Esophagus squamous epithelium (tissue), 5 donors: ENCODE results near the gene ITPR3. TPM values are rescaled to one million over a fixed set of nuclear protein-coding genes. Genes with fewer than 3 reads are reported as not detected.

ENCODE experiments used
- DNase-seq: peaks from one replicate; lab custom pipeline; 2025; lab: John Stamatoyannopoulos, UW
- H3K27ac ChIP-seq, 4 donors: fragments of 200-600 bp; sonication (generic); one replicate each; pipeline ENCODE4 v1.5.1; 2016 to 2019; ENCODE audit warnings: mild to moderate bottlenecking in 1 of 4
- H3K27me3 ChIP-seq, 4 donors: fragments of 200-600 bp; sonication (generic); 1 replicate in 3 of 4; 2 replicates in 1 of 4; pipeline versions ENCODE4 v1.5.1 to v1.6.0; 2017 to 2021; ENCODE audit warnings: antibody characterized with exemption in 1 of 4
- H3K36me3 ChIP-seq, 3 donors: fragments of 200-600 bp; sonication (generic); one replicate each; pipeline ENCODE4 v1.5.1; 2016 to 2019
- H3K4me1 ChIP-seq, 3 donors: fragments of 200-600 bp; sonication (generic); one replicate each; pipeline ENCODE4 v1.5.1; 2017 to 2019
- H3K4me3 ChIP-seq, 4 donors: fragments of 200-600 bp; sonication (generic); 1 replicate in 3 of 4; 2 replicates in 1 of 4; pipeline ENCODE4 v1.5.1; 2016 to 2019; ENCODE audit warnings: mild to moderate bottlenecking in 2 of 4, moderate library complexity in 1 of 4
- H3K9me3 ChIP-seq, 3 donors: fragments of 200-600 bp; sonication (generic); one replicate each; pipeline ENCODE4 v1.5.1; 2016 to 2019
- CTCF ChIP-seq, 6 experiments: fragments of 450-650 bp in 4 of 6; fragments of 200-600 bp in 2 of 6; sonication (generic) in 2 of 6; IDR thresholded peaks; one replicate each; pipeline ENCODE4 v1.5.1; 2016 to 2019; ENCODE audit warnings: antibody characterized with exemption in 6 of 6, mild to moderate bottlenecking in 4 of 6, moderate library complexity in 4 of 6
- POLR2A ChIP-seq, 4 donors: fragments of 450-650 bp; IDR thresholded peaks; one replicate each; pipeline ENCODE4 v1.6.1; 2017; ENCODE audit warnings: antibody characterized with exemption in 4 of 4, mild to moderate bottlenecking in 4 of 4, moderate library complexity in 3 of 4
- WGBS, 2 donors: methylation state at CpG; one replicate each; pipeline ENCODE4 v1.1.5; 2018; 5-methylcytosine and 5-hydroxymethylcytosine counted together
- intact Hi-C: fragments of 100-400 bp; cut with DNase I; formaldehyde crosslinking; loops from one replicate; pipeline ENCODE4 v1.15.0; 2022
- total RNA-seq, 4 donors: library from RNA; depleted of rRNA; stranded (reverse); fragments of >200 nt; gene quantifications; one replicate each; pipeline ENCODE4 v1.1.0, GENCODE V29; 2016
- donor health status: DM: yes; HTN: yes; CAD: no.

ITPR3 gene
- total RNA-seq, 4 donors from 2014 or later, result 21.8 to 39.2 (median 35.3) TPM

- Histone ChIP-seq H3K4me1 (peaks cover 0 to 17% (median 0%) of the 10 kb centered on the region in 3 donors), H3K27ac (peak overlapping the region; percentile 8 to 69 (median 42)), H3K36me3 (no peaks in the 10 kb centered on the region), H3K4me3 (no peak overlapping the region), H3K27me3 (peaks cover 0 to 7% (median 0%) of the 10 kb centered on the region in 4 donors), H3K9me3 (no peaks in the 10 kb centered on the region)
- no peak for DNase-seq
- no peak for TF ChIP-seq CTCF (IDR thresholded peaks at IDR 0.05)
- no peak for TF ChIP-seq POLR2A (IDR thresholded peaks at IDR 0.05)
- intact Hi-C loops, result no loop called here
- 84 to 89% methylated on average over 4 of the region's 6 CpGs for WGBS, 2 donors
Observed at GRCh38 chr6:33729059-33729458, 107.9 kb downstream of the ITPR3 start.

GRCh38 chr6:33730611-33731010 lies 109.5 kb downstream of the ITPR3 start:
- Histone ChIP-seq H3K4me1 (peaks cover 0 to 17% (median 0%) of the 10 kb centered on the region in 3 donors), H3K27ac (peak overlapping the region; percentile 42 to 69 (median 68)), H3K36me3 (peaks cover 0 to 4% (median 0%) of the 10 kb centered on the region in 3 donors), H3K4me3 (no peak overlapping the region), H3K9me3 (no peaks in the 10 kb centered on the region), H3K27me3 (peaks cover 0 to 7% (median 0%) of the 10 kb centered on the region in 4 donors)
- intact Hi-C loops, result no loop called here
- DNase-seq, result no peak
- WGBS, 2 donors, result 74 to 85% methylated on average over 7 of the region's 10 CpGs
- TF ChIP-seq POLR2A (IDR thresholded peaks at IDR 0.05), result no peak
- TF ChIP-seq CTCF (IDR thresholded peaks at IDR 0.05), result no peak

- Histone ChIP-seq H3K9me3 (no peaks in the 10 kb centered on the region), H3K27ac (peak overlapping the region; percentile 24 to 73 (median 68)), H3K4me3 (no peak overlapping the region), H3K27me3 (peaks cover 0 to 7% (median 0%) of the 10 kb centered on the region in 4 donors), H3K4me1 (peaks cover 0 to 17% (median 0%) of the 10 kb centered on the region in 3 donors), H3K36me3 (peaks cover 0 to 4% (median 0%) of the 10 kb centered on the region in 3 donors)
- DNase-seq, result no peak
- TF ChIP-seq POLR2A (IDR thresholded peaks at IDR 0.05) (peak in 1 of 4 donors; percentile 21), CTCF (IDR thresholded peaks at IDR 0.05) (no peak)
- intact Hi-C loops, result no loop called here
- 88% methylated on average over 1 of the region's 7 CpGs; no CpG with 5 or more reads in 1 of the 2 donors for WGBS, 2 donors
Observed at GRCh38 chr6:33731035-33731434, 109.9 kb downstream of the ITPR3 start.

GRCh38 chr6:33731751-33732282 lies 110.7 kb downstream of the ITPR3 start:
- TF ChIP-seq CTCF (IDR thresholded peaks at IDR 0.05) (no peak), POLR2A (IDR thresholded peaks at IDR 0.05) (no peak)
- Histone ChIP-seq H3K27me3 (peaks cover 0 to 7% (median 0%) of the 10 kb centered on the region in 4 donors), H3K9me3 (no peaks in the 10 kb centered on the region), H3K4me1 (peaks cover 0 to 17% (median 0%) of the 10 kb centered on the region in 3 donors), H3K27ac (peak overlapping the region; percentile 24 to 73 (median 68)), H3K4me3 (no peak overlapping the region), H3K36me3 (peaks cover 0 to 4% (median 0%) of the 10 kb centered on the region in 3 donors)
- intact Hi-C loops, result no loop called here
- no peak for DNase-seq
- 66 to 73% methylated on average over 6 of the region's 9 CpGs for WGBS, 2 donors

- peak overlapping the region; percentile 24 to 73 (median 50) for H3K27ac ChIP-seq
- peaks cover 0 to 1% (median 0%) of the 10 kb centered on the region in 4 donors for H3K27me3 ChIP-seq
- no peak for DNase-seq
- no peak overlapping the region for H3K4me3 ChIP-seq
- intact Hi-C loops, result no loop called here
- H3K9me3 ChIP-seq, result no peaks in the 10 kb centered on the region
- peaks cover 0 to 4% (median 0%) of the 10 kb centered on the region in 3 donors for H3K36me3 ChIP-seq
- no peak for TF ChIP-seq POLR2A (IDR thresholded peaks at IDR 0.05)
- TF ChIP-seq CTCF (IDR thresholded peaks at IDR 0.05), result no peak
- WGBS, 2 donors, result 79 to 100% methylated on average over 2 to 5 of the region's 6 CpGs
- H3K4me1 ChIP-seq, result peaks cover 0 to 17% (median 0%) of the 10 kb centered on the region in 3 donors
Observed at GRCh38 chr6:33732385-33732784, 111.3 kb downstream of the ITPR3 start.
